GM15510 (cell line): Measurements from ENCODE around the gene RPN1.

Experiments
- POLR2A ChIP-seq: IDR thresholded peaks from 3 replicates; pipeline ENCODE4 v1.6.1; 2011; ENCODE audit warnings: borderline replicate concordance; ENCODE audit not compliant: insufficient read length; ENCODE audit errors: extremely low read depth

The RPN1 gene

GRCh38 chr3:128665362-128666021 is 14.9 kb upstream of the RPN1 start:
- TF ChIP-seq POLR2A: no peak

- no peak for TF ChIP-seq POLR2A
Observed at GRCh38 chr3:128663151-128663550, 12.5 kb upstream of the RPN1 start.

GRCh38 chr3:128655531-128655930 is 4.9 kb upstream of the RPN1 start:
- no peak for TF ChIP-seq POLR2A

- TF ChIP-seq POLR2A: no peak
Observed at GRCh38 chr3:128648940-128649663, 1.5 kb downstream of the RPN1 start.

GRCh38 chr3:128648402-128648801 is 2.2 kb downstream of the RPN1 start:
- no peak for TF ChIP-seq POLR2A

GRCh38 chr3:128647307-128647706 is 3.3 kb downstream of the RPN1 start:
- TF ChIP-seq POLR2A: no peak

- TF ChIP-seq POLR2A: no peak
Observed at GRCh38 chr3:128634075-128634611, 16.5 kb downstream of the RPN1 start.

GRCh38 chr3:128632301-128632700 is 18.3 kb downstream of the RPN1 start:
- no peak for TF ChIP-seq POLR2A

GRCh38 chr3:128629936-128630335 is 20.7 kb downstream of the RPN1 start:
- no peak for TF ChIP-seq POLR2A

- no peak for TF ChIP-seq POLR2A
Observed at GRCh38 chr3:128625409-128625945, 25.1 kb downstream of the RPN1 start.

GRCh38 chr3:128624526-128625138 is 26.0 kb downstream of the RPN1 start:
- TF ChIP-seq POLR2A: no peak

GRCh38 chr3:128623762-128624176 is 26.8 kb downstream of the RPN1 start:
- TF ChIP-seq POLR2A: no peak

- no peak for TF ChIP-seq POLR2A
Observed at GRCh38 chr3:128621931-128622330, 28.7 kb downstream of the RPN1 start.

GRCh38 chr3:128621234-128621633 is 29.4 kb downstream of the RPN1 start:
- no peak for TF ChIP-seq POLR2A

GRCh38 chr3:128620268-128620691 is 30.3 kb downstream of the RPN1 start:
- TF ChIP-seq POLR2A: no peak
